ENCODE data around the gene VARS1.
A peak's percentile ranks its signal among the peaks of the same experiment; 100 is the strongest.
"Not testable (repeated sequence)": the region's sequence is repeated elsewhere in the genome, so short reads cannot be mapped to it uniquely, and the experiment has no call there.

The VARS1 gene

DNA sequence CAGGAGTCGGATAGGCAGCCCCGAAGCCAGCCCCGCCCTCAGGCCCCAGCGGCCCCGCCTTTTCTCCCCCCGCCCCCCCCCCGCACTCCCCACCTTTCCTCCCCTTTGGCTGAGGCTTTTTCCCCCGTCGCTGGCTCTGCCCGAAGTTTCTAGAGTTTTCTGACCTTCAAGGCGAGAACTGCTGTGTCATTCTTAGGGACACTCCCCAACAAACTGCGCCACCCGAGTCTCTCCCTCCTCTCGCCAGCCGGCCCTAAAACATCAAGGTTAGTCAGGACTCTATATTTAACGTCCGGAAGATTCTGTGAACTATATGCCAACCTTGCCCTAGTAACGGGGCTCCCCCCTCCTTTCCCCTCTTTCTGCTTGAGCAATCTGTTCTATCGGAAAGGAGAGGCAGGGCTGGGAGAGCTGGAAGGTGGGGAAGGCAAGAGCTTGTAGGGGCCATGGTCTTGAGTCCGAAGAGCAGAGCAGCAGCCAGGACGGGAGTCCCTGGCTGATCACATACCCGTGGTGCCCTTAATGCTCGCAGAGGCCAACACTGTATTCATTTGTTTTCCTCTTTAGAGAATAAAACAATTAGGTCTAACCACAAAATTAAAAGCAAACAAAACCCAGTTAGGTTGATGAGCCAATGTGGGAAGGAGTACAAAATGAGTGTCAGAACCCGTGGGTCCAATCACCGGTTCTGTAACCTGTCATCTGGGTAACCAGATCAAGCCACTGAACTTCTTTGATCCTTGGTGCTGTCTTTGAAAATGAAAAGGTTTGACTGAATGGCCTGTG lies 26.7 kb upstream of the VARS1 start:
- Mint-ChIP-seq H3K9me3 (peaks cover 25% of the 10 kb centered on the region), H3K27me3 (ENCODE audit: low read depth, poor library complexity) (peaks cover 9% of the 10 kb centered on the region), H3K4me3 (peak overlapping the region; percentile 87), H3K27ac (peak overlapping the region; percentile 95), H3K36me3 (ENCODE audit: low read depth) (peaks cover 16% of the 10 kb centered on the region), H3K4me1 (peaks cover 60% of the 10 kb centered on the region)
- peak; percentile 55 for DNase-seq
- no peak for TF ChIP-seq CTCF (IDR thresholded peaks at IDR 0.05)

DNA sequence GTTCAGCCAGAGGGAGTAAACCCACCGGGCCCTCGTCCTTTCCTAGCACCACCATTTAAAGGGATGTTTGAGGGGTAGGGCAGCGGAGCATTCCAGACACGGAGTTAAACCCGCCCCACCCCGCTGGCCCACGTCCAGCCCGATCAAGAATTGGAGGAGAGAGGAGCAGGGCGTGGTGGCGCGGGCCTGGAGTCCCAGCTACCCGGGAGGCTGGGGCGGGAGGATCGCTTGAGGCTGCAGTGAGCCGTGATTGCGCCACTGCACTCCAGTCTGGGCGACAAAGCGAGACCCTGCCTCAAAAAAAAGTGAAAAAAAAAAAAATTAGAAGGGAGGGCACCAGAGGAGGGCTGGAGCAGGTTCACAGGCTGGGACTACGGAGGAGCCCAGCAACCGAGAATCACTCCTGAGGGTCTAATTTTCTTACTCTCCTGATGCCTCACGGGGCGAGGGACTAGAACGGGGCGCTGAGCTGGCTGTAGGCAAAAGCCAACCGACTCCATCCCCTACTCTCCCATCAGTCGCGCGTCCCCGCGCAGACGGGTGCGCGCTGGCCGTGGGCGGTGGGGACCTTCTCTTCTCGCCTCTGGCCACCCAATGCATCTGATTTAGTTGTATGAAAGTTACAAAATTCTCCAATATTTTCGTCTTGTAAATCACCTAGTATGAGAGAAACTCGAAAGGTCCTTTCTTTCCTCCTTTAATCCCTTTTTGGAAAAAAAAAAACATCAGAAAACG lies 25.9 kb upstream of the VARS1 start:
- Mint-ChIP-seq H3K36me3 (ENCODE audit: low read depth) (peaks cover 16% of the 10 kb centered on the region), H3K27me3 (ENCODE audit: low read depth, poor library complexity) (peaks cover 9% of the 10 kb centered on the region), H3K9me3 (peaks cover 25% of the 10 kb centered on the region), H3K4me3 (peak overlapping the region; percentile 87), H3K27ac (peak overlapping the region; percentile 94), H3K4me1 (peaks cover 53% of the 10 kb centered on the region)
- DNase-seq, result peak; percentile 58
- no peak for TF ChIP-seq CTCF (IDR thresholded peaks at IDR 0.05)

DNA sequence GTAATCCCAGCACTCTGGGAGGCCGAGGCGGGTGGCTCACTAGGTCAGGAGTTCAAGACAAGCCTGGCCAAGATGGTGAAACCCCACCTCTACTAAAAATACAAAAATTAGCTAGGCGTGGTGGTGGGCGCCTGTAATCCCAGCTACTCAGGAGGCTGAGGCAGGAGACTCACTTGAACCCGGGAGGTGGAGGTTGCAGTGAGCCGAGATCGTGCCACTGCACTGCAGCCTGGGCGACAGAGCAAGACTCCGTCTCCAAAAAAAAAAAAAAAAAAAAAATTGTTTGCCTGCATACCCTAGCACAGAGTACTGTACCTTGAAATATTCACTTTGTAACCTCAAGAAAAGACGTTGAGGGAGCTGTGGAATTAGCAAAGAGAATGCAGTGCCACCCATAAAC lies 24.8 kb upstream of the VARS1 start:
- H3K27ac Mint-ChIP-seq; H3K27me3 Mint-ChIP-seq (ENCODE audit: low read depth, poor library complexity); DNase-seq: not testable (repeated sequence)
- peaks cover 48% of the 10 kb centered on the region for H3K4me1 Mint-ChIP-seq
- peaks cover 19% of the 10 kb centered on the region for H3K36me3 Mint-ChIP-seq (ENCODE audit: low read depth)
- H3K4me3 Mint-ChIP-seq, result peak overlapping the region; percentile 87
- H3K9me3 Mint-ChIP-seq, result peaks cover 28% of the 10 kb centered on the region

GRCh38 chr6:31819871-31820299 lies 24.3 kb upstream of the VARS1 start:
- peaks cover 22% of the 10 kb centered on the region for H3K36me3 Mint-ChIP-seq (ENCODE audit: low read depth)
- peaks cover 48% of the 10 kb centered on the region for H3K4me1 Mint-ChIP-seq
- peak overlapping the region; percentile 26 for H3K4me3 Mint-ChIP-seq
- peaks cover 9% of the 10 kb centered on the region for H3K27me3 Mint-ChIP-seq (ENCODE audit: low read depth, poor library complexity)
- peaks cover 33% of the 10 kb centered on the region for H3K9me3 Mint-ChIP-seq
- TF ChIP-seq CTCF (IDR thresholded peaks at IDR 0.05), result no peak
- H3K27ac Mint-ChIP-seq, result peak overlapping the region; percentile 44
- no peak for DNase-seq

DNA sequence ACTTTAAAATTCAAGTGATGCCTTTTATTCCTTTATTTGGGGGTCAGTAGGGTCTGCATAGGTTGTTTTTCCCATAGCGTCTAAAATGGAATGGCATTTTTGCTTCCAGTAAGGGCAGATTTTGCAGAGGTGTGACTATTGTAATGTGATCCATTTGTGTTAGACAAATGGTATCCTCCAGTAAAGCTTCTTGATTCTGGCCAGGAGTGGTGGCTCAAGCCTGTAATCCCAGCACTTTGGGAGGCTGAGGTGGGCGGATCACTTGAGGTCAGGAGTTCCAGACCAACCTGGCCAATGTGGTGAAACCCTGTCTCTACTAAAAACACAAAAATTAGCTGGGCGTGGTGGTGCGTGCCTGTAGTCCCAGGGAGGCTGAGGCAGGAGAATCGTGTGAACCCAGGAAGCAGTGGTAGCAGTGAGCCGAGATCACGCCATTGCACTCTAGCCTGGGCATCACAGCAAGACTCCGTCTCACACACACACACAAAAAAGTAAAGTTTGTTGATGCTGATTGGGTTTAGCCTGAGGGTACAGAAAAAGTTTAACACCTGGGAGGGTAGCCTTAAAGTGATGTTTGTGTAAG lies 22.5 kb upstream of the VARS1 start:
- H3K4me3 Mint-ChIP-seq, result peak overlapping the region; percentile 68
- peaks cover 11% of the 10 kb centered on the region for H3K27me3 Mint-ChIP-seq (ENCODE audit: low read depth, poor library complexity)
- H3K4me1 Mint-ChIP-seq, result peaks cover 51% of the 10 kb centered on the region
- H3K9me3 Mint-ChIP-seq, result peaks cover 35% of the 10 kb centered on the region
- not testable (repeated sequence) for H3K27ac Mint-ChIP-seq, DNase-seq
- H3K36me3 Mint-ChIP-seq (ENCODE audit: low read depth), result peaks cover 22% of the 10 kb centered on the region

DNA sequence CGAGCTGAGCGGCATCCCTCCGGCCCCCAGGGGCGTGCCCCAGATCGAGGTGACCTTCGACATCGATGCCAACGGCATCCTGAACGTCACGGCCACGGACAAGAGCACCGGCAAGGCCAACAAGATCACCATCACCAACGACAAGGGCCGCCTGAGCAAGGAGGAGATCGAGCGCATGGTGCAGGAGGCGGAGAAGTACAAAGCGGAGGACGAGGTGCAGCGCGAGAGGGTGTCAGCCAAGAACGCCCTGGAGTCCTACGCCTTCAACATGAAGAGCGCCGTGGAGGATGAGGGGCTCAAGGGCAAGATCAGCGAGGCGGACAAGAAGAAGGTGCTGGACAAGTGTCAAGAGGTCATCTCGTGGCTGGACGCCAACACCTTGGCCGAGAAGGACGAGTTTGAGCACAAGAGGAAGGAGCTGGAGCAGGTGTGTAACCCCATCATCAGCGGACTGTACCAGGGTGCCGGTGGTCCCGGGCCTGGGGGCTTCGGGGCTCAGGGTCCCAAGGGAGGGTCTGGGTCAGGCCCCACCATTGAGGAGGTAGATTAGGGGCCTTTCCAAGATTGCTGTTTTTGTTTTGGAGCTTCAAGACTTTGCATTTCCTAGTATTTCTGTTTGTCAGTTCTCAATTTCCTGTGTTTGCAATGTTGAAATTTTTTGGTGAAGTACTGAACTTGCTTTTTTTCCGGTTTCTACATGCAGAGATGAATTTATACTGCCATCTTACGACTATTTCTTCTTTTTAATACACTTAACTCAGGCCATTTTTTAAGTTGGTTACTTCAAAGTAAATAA lies 21.8 kb upstream of the VARS1 start:
- H3K27ac Mint-ChIP-seq; H3K27me3 Mint-ChIP-seq (ENCODE audit: low read depth, poor library complexity); DNase-seq: not testable (repeated sequence)
- Mint-ChIP-seq H3K4me1 (peaks cover 44% of the 10 kb centered on the region), H3K36me3 (ENCODE audit: low read depth) (peaks cover 22% of the 10 kb centered on the region), H3K9me3 (peaks cover 35% of the 10 kb centered on the region), H3K4me3 (peak overlapping the region; percentile 68)
